ENCODE results near the gene HES4.

HES4 gene

GRCh38 chr1:1021920-1022259, 22.0 kb upstream of the HES4 start:
- H3K27ac ChIP-seq (ENCODE audit: low read depth, low read length, poor library complexity, severe bottlenecking), result no peak overlapping the region

GRCh38 chr1:1021010-1021919, 21.4 kb upstream of the HES4 start:
- H3K4me2 ChIP-seq (ENCODE audit: low read length), result no peak overlapping the region

More at GRCh38 chr1:1021920-1022259, 22.0 kb upstream of the HES4 start:
- Histone ChIP-seq H3K9me3 (ENCODE audit: low read length) (no peaks in the 10 kb centered on the region), H3K4me1 (ENCODE audit: insufficient read depth, low read length, severe bottlenecking) (peaks cover 4% of the 10 kb centered on the region), H3K9ac (ENCODE audit: low read length) (no peak overlapping the region), H3K79me2 (ENCODE audit: insufficient read depth, low read length) (no peaks in the 10 kb centered on the region), H3K36me3 (ENCODE audit: insufficient read depth, low read length) (no peaks in the 10 kb centered on the region), H3K27me3 (ENCODE audit: insufficient read depth, low read length) (peaks cover 16% of the 10 kb centered on the region; the same call in 1 of the 2 replicates), H3K4me2 (ENCODE audit: low read length) (no peak overlapping the region), H3F3A (ENCODE audit: insufficient read depth, low read length) (no peaks in the 10 kb centered on the region), H2AFZ (ENCODE audit: low read length) (no peak overlapping the region), H3K9me2 (ENCODE audit: low read depth, low read length) (no peaks in the 10 kb centered on the region), H3K4me3 (ENCODE audit: low read depth, low read length, poor library complexity, severe bottlenecking) (no peak overlapping the region), H4K20me1 (ENCODE audit: insufficient read depth, low read length) (no peaks in the 10 kb centered on the region)
- TF ChIP-seq EZH2 (IDR thresholded peaks at IDR 0.05; ENCODE audit: borderline replicate concordance, low read length) (no peak), CTCF (IDR thresholded peaks at IDR 0.05; ENCODE audit: low read length) (no peak)

GRCh38 chr1:1020415-1021009, 20.6 kb upstream of the HES4 start:
- Histone ChIP-seq H4K20me1 (ENCODE audit: insufficient read depth, low read length) (no peaks in the 10 kb centered on the region), H3K36me3 (ENCODE audit: insufficient read depth, low read length) (no peaks in the 10 kb centered on the region), H3K27me3 (ENCODE audit: insufficient read depth, low read length) (peaks cover 16% of the 10 kb centered on the region; the same call in 1 of the 2 replicates), H3K79me2 (ENCODE audit: insufficient read depth, low read length) (no peaks in the 10 kb centered on the region), H3K4me2 (ENCODE audit: low read length) (peak overlapping the region; percentile 81), H2AFZ (ENCODE audit: low read length) (no peak overlapping the region), H3K4me3 (ENCODE audit: low read depth, low read length, poor library complexity, severe bottlenecking) (peak overlapping the region; percentile 61), H3K9ac (ENCODE audit: low read length) (peak overlapping the region; percentile 51; the same call in 1 of the 2 replicates), H3K4me1 (ENCODE audit: insufficient read depth, low read length, severe bottlenecking) (peaks cover 4% of the 10 kb centered on the region), H3K27ac (ENCODE audit: low read depth, low read length, poor library complexity, severe bottlenecking) (no peak overlapping the region), H3K9me3 (ENCODE audit: low read length) (no peaks in the 10 kb centered on the region), H3F3A (ENCODE audit: insufficient read depth, low read length) (no peaks in the 10 kb centered on the region), H3K9me2 (ENCODE audit: low read depth, low read length) (no peaks in the 10 kb centered on the region)
- TF ChIP-seq CTCF (IDR thresholded peaks at IDR 0.05; ENCODE audit: low read length) (no peak), EZH2 (IDR thresholded peaks at IDR 0.05; ENCODE audit: borderline replicate concordance, low read length) (no peak)

More at GRCh38 chr1:1021010-1021919, 21.4 kb upstream of the HES4 start:
- no peak overlapping the region for H3K9ac ChIP-seq (ENCODE audit: low read length)
- H3K79me2 ChIP-seq (ENCODE audit: insufficient read depth, low read length), result no peaks in the 10 kb centered on the region
- no peak for TF ChIP-seq CTCF (IDR thresholded peaks at IDR 0.05; ENCODE audit: low read length)
- TF ChIP-seq EZH2 (IDR thresholded peaks at IDR 0.05; ENCODE audit: borderline replicate concordance, low read length), result no peak
- no peaks in the 10 kb centered on the region for H3K9me2 ChIP-seq (ENCODE audit: low read depth, low read length)
- H2AFZ ChIP-seq (ENCODE audit: low read length), result no peak overlapping the region
- H3K27ac ChIP-seq (ENCODE audit: low read depth, low read length, poor library complexity, severe bottlenecking), result no peak overlapping the region
- H4K20me1 ChIP-seq (ENCODE audit: insufficient read depth, low read length), result no peaks in the 10 kb centered on the region
- peaks cover 16% of the 10 kb centered on the region; the same call in 1 of the 2 replicates for H3K27me3 ChIP-seq (ENCODE audit: insufficient read depth, low read length)
- H3K9me3 ChIP-seq (ENCODE audit: low read length), result no peaks in the 10 kb centered on the region
- peaks cover 4% of the 10 kb centered on the region for H3K4me1 ChIP-seq (ENCODE audit: insufficient read depth, low read length, severe bottlenecking)
- H3K4me3 ChIP-seq (ENCODE audit: low read depth, low read length, poor library complexity, severe bottlenecking), result no peak overlapping the region
- H3K36me3 ChIP-seq (ENCODE audit: insufficient read depth, low read length), result no peaks in the 10 kb centered on the region
- no peaks in the 10 kb centered on the region for H3F3A ChIP-seq (ENCODE audit: insufficient read depth, low read length)

Measured in OCI-LY1 (cell line).